T-helper 1 cell treated with Interleukin-12 subunit alpha and Interleukin-12 subunit beta and Interleukin-4 antibody, amounts not matched to agents 30 μg/mL and 1 μg/mL, for 36 hours (primary cell): ENCODE data around the gene ZBED4.
A peak's percentile ranks its signal among the peaks of the same experiment; 100 is the strongest.

Source experiments
- H3K27ac Mint-ChIP-seq: one replicate; pipeline ENCODE4 v1.8.0; 2021; ENCODE audit warnings: mild to moderate bottlenecking, mixed read lengths
- H3K27me3 Mint-ChIP-seq: one replicate; pipeline ENCODE4 v1.8.0; 2021; ENCODE audit warnings: low read depth, mixed read lengths
- H3K36me3 Mint-ChIP-seq: one replicate; pipeline ENCODE4 v1.8.0; 2021; ENCODE audit warnings: low read depth, mixed read lengths
- H3K4me1 Mint-ChIP-seq: one replicate; pipeline ENCODE4 v1.8.0; 2021; ENCODE audit warnings: low read depth, mixed read lengths
- H3K4me3 Mint-ChIP-seq: one replicate; pipeline ENCODE4 v1.8.0; 2021; ENCODE audit warnings: mild to moderate bottlenecking, moderate library complexity, mixed read lengths
- H3K9me3 Mint-ChIP-seq: one replicate; pipeline ENCODE4 v1.8.0; 2021; ENCODE audit warnings: mixed read lengths

Gene ZBED4

GRCh38 chr22:49877642-49878041, 24.0 kb downstream of the ZBED4 start:
- no peaks in the 10 kb centered on the region for H3K9me3 Mint-ChIP-seq
- peaks cover 34% of the 10 kb centered on the region for H3K4me1 Mint-ChIP-seq
- H3K36me3 Mint-ChIP-seq: peaks cover 38% of the 10 kb centered on the region
- no peak overlapping the region for H3K4me3 Mint-ChIP-seq
- no peak overlapping the region for H3K27ac Mint-ChIP-seq
- no peaks in the 10 kb centered on the region for H3K27me3 Mint-ChIP-seq

GRCh38 chr22:49878206-49878605, 24.6 kb downstream of the ZBED4 start:
- Mint-ChIP-seq H3K27ac (no peak overlapping the region), H3K36me3 (peaks cover 40% of the 10 kb centered on the region), H3K4me1 (peaks cover 32% of the 10 kb centered on the region), H3K27me3 (no peaks in the 10 kb centered on the region), H3K9me3 (no peaks in the 10 kb centered on the region), H3K4me3 (no peak overlapping the region)

GRCh38 chr22:49879871-49880270, 26.2 kb downstream of the ZBED4 start:
- Mint-ChIP-seq H3K4me3 (peak overlapping the region; percentile 60), H3K27me3 (no peaks in the 10 kb centered on the region), H3K27ac (peak overlapping the region; percentile 84), H3K4me1 (peaks cover 31% of the 10 kb centered on the region), H3K9me3 (no peaks in the 10 kb centered on the region), H3K36me3 (peaks cover 47% of the 10 kb centered on the region)

- no peaks in the 10 kb centered on the region for H3K9me3 Mint-ChIP-seq
- H3K27me3 Mint-ChIP-seq: no peaks in the 10 kb centered on the region
- peak overlapping the region; percentile 84 for H3K27ac Mint-ChIP-seq
- H3K4me3 Mint-ChIP-seq: peak overlapping the region; percentile 60
- H3K4me1 Mint-ChIP-seq: peaks cover 29% of the 10 kb centered on the region
- peaks cover 43% of the 10 kb centered on the region for H3K36me3 Mint-ChIP-seq
Measured at GRCh38 chr22:49880281-49880680, 26.6 kb downstream of the ZBED4 start.

- peaks cover 24% of the 10 kb centered on the region for H3K4me1 Mint-ChIP-seq
- H3K27me3 Mint-ChIP-seq: no peaks in the 10 kb centered on the region
- no peak overlapping the region for H3K4me3 Mint-ChIP-seq
- H3K27ac Mint-ChIP-seq: no peak overlapping the region
- peaks cover 38% of the 10 kb centered on the region for H3K36me3 Mint-ChIP-seq
- H3K9me3 Mint-ChIP-seq: no peaks in the 10 kb centered on the region
Measured at GRCh38 chr22:49881856-49882255, 28.2 kb downstream of the ZBED4 start.

- Mint-ChIP-seq H3K36me3 (peaks cover 43% of the 10 kb centered on the region), H3K27me3 (no peaks in the 10 kb centered on the region), H3K4me3 (no peak overlapping the region), H3K27ac (peak overlapping the region; percentile 10), H3K4me1 (peaks cover 24% of the 10 kb centered on the region), H3K9me3 (no peaks in the 10 kb centered on the region)
Measured at GRCh38 chr22:49882519-49883293, 29.1 kb downstream of the ZBED4 start.

- no peak overlapping the region for H3K27ac Mint-ChIP-seq
- H3K9me3 Mint-ChIP-seq: no peaks in the 10 kb centered on the region
Measured at GRCh38 chr22:49883294-49883640, 29.6 kb downstream of the ZBED4 start.

GRCh38 chr22:49884075-49884474, 30.4 kb downstream of the ZBED4 start:
- peaks cover 38% of the 10 kb centered on the region for H3K36me3 Mint-ChIP-seq

More at GRCh38 chr22:49883294-49883640, 29.6 kb downstream of the ZBED4 start:
- Mint-ChIP-seq H3K27me3 (no peaks in the 10 kb centered on the region), H3K4me1 (peaks cover 24% of the 10 kb centered on the region), H3K4me3 (no peak overlapping the region), H3K36me3 (peaks cover 42% of the 10 kb centered on the region)

GRCh38 chr22:49884503-49885260, 31.0 kb downstream of the ZBED4 start:
- Mint-ChIP-seq H3K27me3 (no peaks in the 10 kb centered on the region), H3K9me3 (no peaks in the 10 kb centered on the region), H3K36me3 (peaks cover 44% of the 10 kb centered on the region), H3K4me3 (no peak overlapping the region), H3K27ac (no peak overlapping the region), H3K4me1 (peaks cover 20% of the 10 kb centered on the region)

More at GRCh38 chr22:49884075-49884474, 30.4 kb downstream of the ZBED4 start:
- Mint-ChIP-seq H3K27me3 (no peaks in the 10 kb centered on the region), H3K27ac (no peak overlapping the region), H3K4me1 (peaks cover 20% of the 10 kb centered on the region), H3K4me3 (no peak overlapping the region), H3K9me3 (no peaks in the 10 kb centered on the region)

GRCh38 chr22:49885281-49885680, 31.6 kb downstream of the ZBED4 start:
- no peak overlapping the region for H3K27ac Mint-ChIP-seq
- peaks cover 48% of the 10 kb centered on the region for H3K36me3 Mint-ChIP-seq
- no peak overlapping the region for H3K4me3 Mint-ChIP-seq

GRCh38 chr22:49885881-49886280, 32.2 kb downstream of the ZBED4 start:
- H3K27me3 Mint-ChIP-seq: no peaks in the 10 kb centered on the region
- H3K27ac Mint-ChIP-seq: no peak overlapping the region
- peaks cover 12% of the 10 kb centered on the region for H3K4me1 Mint-ChIP-seq
- H3K36me3 Mint-ChIP-seq: peaks cover 49% of the 10 kb centered on the region
- no peaks in the 10 kb centered on the region for H3K9me3 Mint-ChIP-seq
- no peak overlapping the region for H3K4me3 Mint-ChIP-seq

More at GRCh38 chr22:49885281-49885680, 31.6 kb downstream of the ZBED4 start:
- H3K27me3 Mint-ChIP-seq: no peaks in the 10 kb centered on the region
- H3K9me3 Mint-ChIP-seq: no peaks in the 10 kb centered on the region
- peaks cover 15% of the 10 kb centered on the region for H3K4me1 Mint-ChIP-seq

GRCh38 chr22:49886346-49887063, 32.9 kb downstream of the ZBED4 start:
- Mint-ChIP-seq H3K27ac (no peak overlapping the region), H3K27me3 (no peaks in the 10 kb centered on the region), H3K36me3 (peaks cover 55% of the 10 kb centered on the region), H3K9me3 (no peaks in the 10 kb centered on the region), H3K4me1 (peaks cover 10% of the 10 kb centered on the region), H3K4me3 (no peak overlapping the region)

GRCh38 chr22:49887064-49887451, 33.4 kb downstream of the ZBED4 start:
- peaks cover 5% of the 10 kb centered on the region for H3K4me1 Mint-ChIP-seq
- peaks cover 57% of the 10 kb centered on the region for H3K36me3 Mint-ChIP-seq
- H3K27me3 Mint-ChIP-seq: no peaks in the 10 kb centered on the region
- H3K27ac Mint-ChIP-seq: no peak overlapping the region
- H3K9me3 Mint-ChIP-seq: no peaks in the 10 kb centered on the region
- no peak overlapping the region for H3K4me3 Mint-ChIP-seq

GRCh38 chr22:49887702-49888101, 34.1 kb downstream of the ZBED4 start:
- Mint-ChIP-seq H3K27ac (no peak overlapping the region), H3K27me3 (no peaks in the 10 kb centered on the region), H3K4me3 (no peak overlapping the region), H3K4me1 (peaks cover 2% of the 10 kb centered on the region), H3K9me3 (no peaks in the 10 kb centered on the region), H3K36me3 (peaks cover 59% of the 10 kb centered on the region)
